ENCODE data around the gene PTPRH.

PTPRH gene, protein sequence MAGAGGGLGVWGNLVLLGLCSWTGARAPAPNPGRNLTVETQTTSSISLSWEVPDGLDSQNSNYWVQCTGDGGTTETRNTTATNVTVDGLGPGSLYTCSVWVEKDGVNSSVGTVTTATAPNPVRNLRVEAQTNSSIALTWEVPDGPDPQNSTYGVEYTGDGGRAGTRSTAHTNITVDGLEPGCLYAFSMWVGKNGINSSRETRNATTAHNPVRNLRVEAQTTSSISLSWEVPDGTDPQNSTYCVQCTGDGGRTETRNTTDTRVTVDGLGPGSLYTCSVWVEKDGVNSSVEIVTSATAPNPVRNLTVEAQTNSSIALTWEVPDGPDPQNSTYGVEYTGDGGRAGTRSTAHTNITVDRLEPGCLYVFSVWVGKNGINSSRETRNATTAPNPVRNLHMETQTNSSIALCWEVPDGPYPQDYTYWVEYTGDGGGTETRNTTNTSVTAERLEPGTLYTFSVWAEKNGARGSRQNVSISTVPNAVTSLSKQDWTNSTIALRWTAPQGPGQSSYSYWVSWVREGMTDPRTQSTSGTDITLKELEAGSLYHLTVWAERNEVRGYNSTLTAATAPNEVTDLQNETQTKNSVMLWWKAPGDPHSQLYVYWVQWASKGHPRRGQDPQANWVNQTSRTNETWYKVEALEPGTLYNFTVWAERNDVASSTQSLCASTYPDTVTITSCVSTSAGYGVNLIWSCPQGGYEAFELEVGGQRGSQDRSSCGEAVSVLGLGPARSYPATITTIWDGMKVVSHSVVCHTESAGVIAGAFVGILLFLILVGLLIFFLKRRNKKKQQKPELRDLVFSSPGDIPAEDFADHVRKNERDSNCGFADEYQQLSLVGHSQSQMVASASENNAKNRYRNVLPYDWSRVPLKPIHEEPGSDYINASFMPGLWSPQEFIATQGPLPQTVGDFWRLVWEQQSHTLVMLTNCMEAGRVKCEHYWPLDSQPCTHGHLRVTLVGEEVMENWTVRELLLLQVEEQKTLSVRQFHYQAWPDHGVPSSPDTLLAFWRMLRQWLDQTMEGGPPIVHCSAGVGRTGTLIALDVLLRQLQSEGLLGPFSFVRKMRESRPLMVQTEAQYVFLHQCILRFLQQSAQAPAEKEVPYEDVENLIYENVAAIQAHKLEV

GRCh38 chr19:55208880-55209692 is at the start of gene PTPRH:
PTPRH (minus strand) TSS chr19:55209501; CDS start chr19:55209433, 68 bp downstream.
- DNase-seq (ENCODE audit: low spot score), result no peak

DNA sequence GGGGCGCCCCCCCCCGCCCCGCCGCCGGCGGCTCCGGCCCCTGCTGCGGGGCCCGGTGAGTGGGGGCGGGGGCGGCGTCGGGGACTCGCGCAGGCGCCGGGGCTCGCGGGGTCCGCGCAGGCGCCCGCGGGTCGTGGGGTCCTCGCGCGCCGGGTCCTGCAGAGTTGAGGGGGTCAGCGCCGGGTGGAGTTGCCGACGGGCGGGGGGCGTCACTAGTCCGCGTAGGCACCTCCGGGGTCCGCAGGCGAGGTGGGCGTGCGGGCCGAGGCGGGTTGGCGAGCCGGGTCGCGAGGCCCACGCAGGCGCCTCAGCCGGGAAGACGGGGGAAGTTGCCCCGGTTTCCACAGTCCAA is 49.2 kb upstream of the PTPRH start:
- DNase-seq (ENCODE audit: low spot score), result no peak

GRCh38 chr19:55257461-55258420 is 48.4 kb upstream of the PTPRH start:
- DNase-seq (ENCODE audit: low spot score), result no peak

- no peak for DNase-seq (ENCODE audit: low spot score)
These were observed 47.5 kb upstream of the PTPRH start for GRCh38 chr19:55256562-55257460.

DNA sequence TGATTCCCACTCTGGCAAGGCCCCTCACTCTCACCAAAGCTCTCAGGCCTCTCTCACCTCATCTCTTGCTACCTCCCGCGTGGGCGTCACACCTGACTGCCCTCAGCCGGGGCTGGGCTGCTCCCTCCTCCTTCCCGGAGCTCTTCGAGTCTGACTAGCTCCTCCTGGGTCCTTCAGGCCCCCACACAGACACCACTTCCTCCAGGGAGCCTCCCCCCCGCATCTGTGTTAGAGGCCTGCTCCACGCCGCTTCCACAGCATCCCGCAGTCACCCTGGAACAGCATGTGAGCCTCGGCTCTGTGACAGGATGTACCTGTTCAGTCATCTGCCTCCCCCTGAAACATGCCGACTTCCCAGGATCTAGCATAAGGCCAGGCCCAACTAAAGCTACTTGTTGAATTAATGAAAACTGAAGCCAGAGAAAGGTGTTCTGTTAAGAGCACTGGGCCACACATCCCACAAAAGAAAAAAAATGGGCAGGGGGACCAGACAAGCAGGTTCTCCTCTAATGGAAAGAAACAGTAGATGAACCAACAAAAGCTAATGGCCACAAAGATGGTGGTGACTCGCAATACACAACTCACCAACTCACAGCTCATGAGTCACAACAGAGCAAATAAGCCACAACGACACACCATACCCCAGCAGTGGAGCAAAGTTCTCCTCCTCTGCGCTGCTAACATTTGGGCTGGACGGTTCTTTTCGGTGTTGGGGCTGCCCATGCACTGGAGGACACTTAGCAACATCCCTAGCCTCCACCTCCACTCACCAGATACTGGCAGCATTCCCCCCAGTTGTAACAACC is 46.5 kb upstream of the PTPRH start:
- DNase-seq (ENCODE audit: low spot score), result no peak

DNA sequence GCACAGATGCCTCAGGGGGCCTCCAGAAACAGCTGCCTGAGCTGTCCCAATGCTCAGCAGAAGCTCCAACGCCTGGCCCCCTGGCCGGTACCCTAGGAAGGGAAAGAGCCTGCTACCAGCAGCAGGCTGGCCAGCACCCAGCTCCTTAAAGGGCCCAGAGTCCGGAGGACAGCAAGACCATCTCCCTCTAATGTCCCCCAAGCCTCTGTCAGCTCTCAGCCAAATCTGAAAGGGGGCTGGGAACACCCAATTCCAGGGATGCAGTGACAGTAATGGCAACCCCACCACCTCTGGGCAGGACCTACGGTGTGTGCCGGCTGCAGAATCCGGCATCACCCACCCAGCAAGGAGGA is 45.3 kb upstream of the PTPRH start:
- DNase-seq (ENCODE audit: low spot score), result no peak

GRCh38 chr19:55253842-55254624 is 44.7 kb upstream of the PTPRH start:
- no peak for DNase-seq (ENCODE audit: low spot score)

DNA sequence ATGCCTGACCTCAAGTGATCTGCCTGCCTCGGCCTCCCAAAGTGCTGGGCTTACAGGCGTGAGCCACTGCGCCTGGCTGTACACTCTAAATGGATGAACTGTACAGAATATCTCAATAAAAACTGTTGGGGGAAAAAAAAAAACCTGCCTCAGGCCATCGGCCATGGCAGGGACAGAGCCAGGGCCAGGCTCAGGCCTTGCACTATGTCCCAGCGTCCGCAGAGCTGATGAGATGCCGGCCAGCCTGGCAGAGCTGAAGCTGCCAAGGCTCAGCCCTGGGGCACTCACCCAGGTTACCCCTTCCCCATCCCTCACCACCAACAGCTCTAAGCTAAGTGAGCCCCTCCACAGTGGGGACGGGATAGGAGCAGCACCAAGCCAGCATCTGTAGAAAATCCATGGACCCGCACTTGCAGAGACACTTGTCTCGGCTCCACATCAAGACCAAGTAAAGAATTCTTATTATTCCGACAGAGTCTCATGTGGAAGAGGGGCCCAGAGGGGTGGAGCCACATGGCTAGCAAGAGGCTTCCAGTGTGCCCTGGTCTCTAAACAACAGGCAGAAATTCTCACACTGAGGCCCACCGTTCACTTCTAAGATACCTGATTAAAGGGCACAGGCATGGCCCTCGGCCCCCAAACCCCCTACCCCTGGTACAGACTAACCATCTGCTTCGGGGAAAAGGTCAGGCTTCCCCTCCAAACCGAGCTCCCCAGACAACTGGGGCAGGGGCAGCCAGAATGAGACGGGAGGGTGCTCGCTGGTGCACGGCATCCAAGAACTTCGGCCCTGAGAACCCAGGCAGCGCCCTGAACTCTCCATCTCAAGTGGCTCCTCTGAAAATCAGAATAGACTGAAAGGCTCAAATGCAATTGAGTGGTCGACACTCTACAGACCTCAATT is 43.7 kb upstream of the PTPRH start:
- no peak for DNase-seq (ENCODE audit: low spot score)

- no peak for DNase-seq (ENCODE audit: low spot score)
These were observed 42.2 kb upstream of the PTPRH start for GRCh38 chr19:55251341-55252081.

DNA sequence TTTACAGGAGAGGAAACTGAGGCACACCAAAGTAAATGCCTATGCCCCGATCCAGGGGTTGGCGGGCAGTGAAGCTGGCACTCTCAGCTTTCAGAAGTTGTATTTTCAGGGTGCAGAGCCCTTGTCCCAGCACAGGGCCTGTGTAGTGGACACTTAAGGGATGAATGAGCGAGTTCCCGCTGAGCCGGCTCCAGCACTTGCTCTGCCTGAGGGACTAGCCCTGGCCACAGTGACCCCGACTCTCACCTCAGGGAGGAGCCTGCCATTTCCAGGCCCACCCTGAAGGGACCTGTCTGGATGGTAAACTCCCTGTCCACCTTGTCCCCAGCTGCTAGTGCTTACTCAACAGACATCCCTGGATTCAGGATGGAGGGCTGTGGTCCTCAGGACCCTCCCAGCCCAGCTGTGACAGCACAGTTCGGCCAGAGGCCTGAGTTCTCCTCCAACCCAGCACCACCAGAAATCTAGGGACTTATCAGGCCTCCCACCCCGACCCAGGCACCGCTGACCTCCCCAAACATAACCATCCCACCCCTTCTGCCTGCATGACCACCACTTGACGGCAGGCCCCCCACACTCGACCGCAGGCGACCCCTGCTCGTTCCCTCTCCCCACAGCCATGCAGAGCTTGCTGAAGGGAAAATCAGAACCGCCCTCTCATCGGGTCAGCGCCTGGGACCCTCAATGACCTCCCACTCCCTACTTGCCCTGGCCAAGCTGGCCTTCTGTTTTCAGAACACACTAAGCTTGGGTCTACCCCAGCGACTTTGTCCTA is 41.1 kb upstream of the PTPRH start:
- no peak for DNase-seq (ENCODE audit: low spot score)

DNA sequence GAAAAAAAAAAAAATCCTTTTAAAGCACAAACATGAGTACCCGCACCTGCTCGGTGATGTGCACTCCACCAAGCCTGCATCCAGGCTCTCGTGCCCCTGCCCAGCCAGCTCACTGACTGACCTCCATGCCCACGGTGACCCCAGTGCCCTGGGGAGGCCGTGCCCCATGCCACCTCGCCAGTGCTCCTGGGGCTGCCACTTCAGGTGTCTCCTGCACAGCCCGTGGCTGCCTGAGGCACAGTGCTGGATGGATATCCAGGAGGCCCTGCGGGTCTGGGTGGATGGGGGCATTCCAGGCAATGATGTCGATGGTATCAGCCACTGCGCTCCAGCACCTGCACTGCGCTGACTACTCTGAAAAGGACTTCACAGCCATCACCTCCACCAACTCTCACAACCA is 40.5 kb upstream of the PTPRH start:
- no peak for DNase-seq (ENCODE audit: low spot score)

DNA sequence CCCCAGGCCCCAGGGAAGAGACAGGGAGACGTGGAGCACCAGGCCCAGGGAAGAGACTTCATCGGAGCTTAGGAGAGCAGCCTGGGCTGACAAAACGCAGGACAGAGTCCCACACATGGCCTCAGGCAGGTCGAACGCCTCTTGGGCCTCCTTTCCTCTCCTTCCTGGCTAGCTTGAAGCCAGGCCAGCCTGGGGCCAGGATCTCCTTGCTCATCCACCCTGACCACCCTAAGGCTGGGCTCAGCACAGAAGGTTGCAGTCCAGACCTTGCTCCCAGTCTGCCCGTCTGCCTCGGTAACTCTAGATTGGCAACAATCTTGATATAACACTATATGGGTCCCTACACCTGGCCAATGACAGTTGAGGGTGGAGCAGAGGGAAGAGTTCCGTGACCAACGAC is 39.4 kb upstream of the PTPRH start:
- no peak for DNase-seq (ENCODE audit: low spot score)

GRCh38 chr19:55248166-55248675 is 38.9 kb upstream of the PTPRH start:
- no peak for DNase-seq (ENCODE audit: low spot score)

DNA sequence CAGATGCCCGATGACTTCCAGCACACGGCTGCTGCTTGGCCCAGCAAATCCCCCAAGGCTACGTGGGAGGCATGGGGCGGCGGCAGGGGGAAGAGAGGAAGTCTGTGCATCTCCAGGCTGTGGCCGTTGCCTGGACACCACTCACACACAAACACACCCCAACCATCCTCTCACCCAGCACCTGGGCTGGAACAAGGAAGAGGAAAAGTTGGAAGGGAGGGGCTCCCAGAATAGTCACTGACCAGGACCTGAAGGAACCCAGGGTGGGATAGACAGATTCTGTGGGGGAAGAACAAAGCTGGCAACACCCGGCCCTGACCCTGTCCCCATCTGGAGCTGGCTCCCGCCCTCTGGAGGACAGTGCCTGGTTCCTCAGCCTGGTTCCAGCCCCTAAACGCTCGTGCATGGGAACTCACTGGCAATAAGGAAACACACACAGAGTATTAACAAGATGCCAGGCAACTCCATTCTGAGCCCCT is 38.4 kb upstream of the PTPRH start:
- DNase-seq (ENCODE audit: low spot score), result no peak
